GM23338 (cell line): Measurements from ENCODE around the gene FHL2. TPM values are rescaled to one million over a fixed set of nuclear protein-coding genes. Genes with fewer than 3 reads are reported as not detected.

Experiments used
- ATAC-seq: fragments of 200-7000 bp; cut with Tn5 transposase; 3 replicates; pipeline ENCODE4 v1.9.1; 2020
- DNase-seq: peaks from one replicate; pipeline ENCODE4 v3.0.0-alpha.2; 2015; ENCODE audit warnings: low spot score
- H2AFZ ChIP-seq: fragments of 200-600 bp; sonication (generic); 2 replicates; pipeline ENCODE4 v1.8.0; 2016; ENCODE audit warnings: antibody characterized with exemption, mild to moderate bottlenecking, moderate library complexity
- H3F3A ChIP-seq: fragments of 200-600 bp; sonication (generic); replicated peaks from 2 replicates; pipeline ENCODE4 v1.8.0; 2017; ENCODE audit warnings: antibody characterized with exemption, mixed run types, low read depth
- H3K27ac ChIP-seq: fragments of 200-600 bp; sonication (generic); 2 replicates; pipeline ENCODE4 v1.6.1; 2016; ENCODE audit warnings: low read depth
- H3K27me3 ChIP-seq: fragments of 200-600 bp; sonication (generic); 2 replicates; pipeline ENCODE4 v1.8.0; 2016; ENCODE audit warnings: mild to moderate bottlenecking, mixed run types, moderate library complexity; ENCODE audit not compliant: insufficient read depth
- H3K36me3 ChIP-seq: fragments of 200-600 bp; sonication (generic); 2 replicates; pipeline ENCODE4 v1.8.0; 2016; ENCODE audit warnings: mild to moderate bottlenecking; ENCODE audit not compliant: insufficient read depth
- H3K4me1 ChIP-seq: fragments of 200-600 bp; sonication (generic); 2 replicates; pipeline ENCODE4 v1.8.0; 2016; ENCODE audit warnings: mild to moderate bottlenecking, moderate library complexity; ENCODE audit not compliant: insufficient read depth
- H3K4me2 ChIP-seq: fragments of 200-600 bp; sonication (generic); 2 replicates; pipeline ENCODE4 v1.7.1; 2017; ENCODE audit warnings: mixed run types
- H3K4me3 ChIP-seq: fragments of 200-600 bp; sonication (generic); 2 replicates; pipeline ENCODE4 v1.6.1; 2016; ENCODE audit warnings: mixed run types
- H3K79me2 ChIP-seq: fragments of 200-600 bp; sonication (generic); replicated peaks from 2 replicates; pipeline ENCODE4 v1.8.0; 2017; ENCODE audit warnings: mild to moderate bottlenecking; ENCODE audit not compliant: insufficient read depth
- H3K9me2 ChIP-seq: fragments of 200-600 bp; sonication (generic); 2 replicates; pipeline ENCODE4 v1.8.0; 2017; ENCODE audit not compliant: insufficient read depth
- H4K20me1 ChIP-seq: fragments of 200-600 bp; sonication (generic); replicated peaks from 2 replicates; pipeline ENCODE4 v1.8.0; 2017; ENCODE audit warnings: mild to moderate bottlenecking; ENCODE audit not compliant: insufficient read depth
- H3K27ac Mint-ChIP-seq: 2 replicates; pipeline ENCODE4 v1.8.0; 2020; ENCODE audit warnings: inconsistent platforms, mild to moderate bottlenecking, moderate library complexity, mixed read lengths
- H3K27me3 Mint-ChIP-seq: 3 replicates; pipeline ENCODE4 v1.8.0; 2022; ENCODE audit warnings: low read depth, mild to moderate bottlenecking, moderate library complexity, mixed read lengths, inconsistent platforms; ENCODE audit not compliant: insufficient read depth, poor library complexity
- H3K36me3 Mint-ChIP-seq: 3 replicates; pipeline ENCODE4 v1.8.0; 2021; ENCODE audit warnings: low read depth, mild to moderate bottlenecking, inconsistent platforms, moderate library complexity, mixed read lengths
- H3K4me1 Mint-ChIP-seq: 3 replicates; pipeline ENCODE4 v1.8.0; 2020; ENCODE audit warnings: mild to moderate bottlenecking, inconsistent platforms, mixed read lengths
- H3K4me3 Mint-ChIP-seq: 3 replicates; pipeline ENCODE4 v1.8.0; 2021; ENCODE audit warnings: moderate library complexity, mild to moderate bottlenecking, inconsistent platforms, mixed read lengths
- H3K9me3 Mint-ChIP-seq: 3 replicates; pipeline ENCODE4 v1.8.0; 2020; ENCODE audit warnings: moderate library complexity, mild to moderate bottlenecking, inconsistent platforms, mixed read lengths
- CTCF ChIP-seq, 2 experiments: fragments of 200-600 bp in 1 of 2; sonication (generic) in 1 of 2; conservative IDR thresholded peaks; 2 replicates each; pipeline versions ENCODE4 v1.5.1 to v1.6.1; 2016 to 2017; ENCODE audit warnings: antibody characterized with exemption in 2 of 2, low read depth in 2 of 2, mild to moderate bottlenecking in 2 of 2, moderate library complexity in 1 of 2
- ETS1 ChIP-seq: IDR thresholded peaks from 2 replicates; pipeline ENCODE4 v1.6.1; 2016; ENCODE audit warnings: antibody characterized with exemption
- EZH2 ChIP-seq: fragments of 200-600 bp; sonication (generic); IDR thresholded peaks from one replicate; pipeline ENCODE4 v1.8.0; 2017; ENCODE audit warnings: antibody characterized with exemption, mild to moderate bottlenecking, low read depth; ENCODE audit not compliant: unreplicated experiment
- EZH2phosphoT487 ChIP-seq: fragments of 200-600 bp; sonication (generic); IDR thresholded peaks from one replicate; pipeline ENCODE4 v1.8.1; 2018; ENCODE audit warnings: antibody characterized with exemption; ENCODE audit not compliant: unreplicated experiment
- NANOG ChIP-seq: IDR thresholded peaks from 2 replicates; pipeline ENCODE4 v1.6.1; 2016; ENCODE audit warnings: antibody characterized with exemption, borderline replicate concordance
- POLR2AphosphoS5 ChIP-seq: IDR thresholded peaks from 2 replicates; pipeline ENCODE4 v1.6.1; 2016; ENCODE audit warnings: antibody characterized with exemption, low read depth
- STAT1 ChIP-seq: IDR thresholded peaks from one replicate; pipeline ENCODE4 v1.6.1; 2016; ENCODE audit warnings: antibody characterized with exemption; ENCODE audit not compliant: unreplicated experiment
- ZNF114 ChIP-seq: fragments of 250-450 bp; sonication (Bioruptor Pico); IDR thresholded peaks from 2 replicates; pipeline ENCODE4 v1.5.0; 2020; ENCODE audit warnings: mild to moderate bottlenecking, moderate library complexity
- ZNF331 ChIP-seq: fragments of 250-450 bp; sonication (Bioruptor Pico); IDR thresholded peaks from 2 replicates; pipeline ENCODE4 v1.5.0; 2020; ENCODE audit warnings: low read depth, mild to moderate bottlenecking, moderate library complexity
- ZNF462 ChIP-seq: fragments of 250-450 bp; sonication (Bioruptor Pico); IDR thresholded peaks from 2 replicates; pipeline ENCODE4 v1.5.0; 2020; ENCODE audit warnings: mild to moderate bottlenecking, moderate library complexity
- polyA plus RNA-seq: library from polyadenylated mRNA; unstranded; fragments of >200 nt; fragmentation: Nextera tagmentation; extraction: Ambion mirVana; gene quantifications from 2 replicates; pipeline ENCODE4 v1.2.1, GENCODE V29; 2016
- total RNA-seq: library from RNA; depleted of rRNA; stranded (reverse); fragments of >200 nt; shearing (Covaris generic); gene quantifications from 2 replicates; pipeline ENCODE4 v1.2.3, GENCODE V29; 2014

The FHL2 gene
- total and polyA plus RNA-seq, 2 experiments from 2014 or later: 29.0 to 30.9 TPM

DNA sequence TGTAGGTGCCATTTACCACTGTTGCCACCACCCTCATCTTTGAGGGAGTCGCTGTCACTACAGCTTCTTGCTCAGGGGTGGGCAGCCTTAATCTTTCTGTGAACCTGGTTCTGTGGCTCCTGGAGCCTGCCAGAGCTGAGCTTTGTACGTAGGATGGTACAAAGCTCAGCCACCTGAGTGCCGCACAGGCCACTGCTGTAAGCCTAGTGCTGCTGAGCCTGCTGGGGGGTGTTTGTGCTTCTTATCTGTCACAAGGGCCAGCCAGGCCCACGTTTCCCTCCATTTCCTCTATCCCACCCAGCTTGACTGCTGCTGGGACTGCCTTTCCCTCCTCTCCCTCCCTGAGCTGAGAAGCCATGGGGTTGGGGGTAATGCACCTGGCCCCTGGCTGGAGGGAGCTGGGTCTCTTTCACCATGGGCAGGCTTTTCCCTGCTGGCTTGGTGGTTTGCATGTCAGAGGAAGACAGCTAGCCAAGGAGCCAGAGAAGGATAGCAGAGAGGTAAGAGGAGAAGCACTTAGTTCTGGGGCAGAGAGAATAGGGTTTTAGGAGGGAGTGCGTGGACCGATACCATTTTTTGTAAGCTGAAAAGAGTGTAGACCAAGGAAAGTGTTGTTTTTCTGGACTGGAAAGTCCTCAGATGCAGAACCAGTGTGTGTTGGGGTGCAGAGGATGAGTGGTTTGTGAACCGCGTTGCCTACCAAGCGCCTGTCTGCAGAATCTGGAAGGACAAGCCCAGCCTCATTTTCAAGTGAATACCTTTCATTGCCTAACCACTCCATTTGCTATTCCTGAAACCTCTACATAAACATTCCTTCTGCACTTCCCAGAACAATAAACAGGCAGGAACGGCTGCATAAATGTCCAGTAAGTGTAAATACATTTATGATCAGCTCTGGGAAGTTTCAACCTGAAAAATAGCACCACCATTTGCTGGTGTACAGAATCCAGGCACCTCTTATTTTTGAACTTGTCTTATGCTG lies 45.1 kb upstream of the FHL2 start:
- H3K79me2 ChIP-seq: no peaks in the 10 kb centered on the region
- Mint-ChIP-seq H3K4me3 (no peak overlapping the region), H3K9me3 (no peaks in the 10 kb centered on the region), H3K36me3 (no peaks in the 10 kb centered on the region), H3K27ac (no peak overlapping the region), H3K27me3 (no peaks in the 10 kb centered on the region), H3K4me1 (peaks cover 24% of the 10 kb centered on the region)
- DNase-seq (no peak), ATAC-seq (peak; percentile 75)
- H2AFZ ChIP-seq: peak overlapping the region; percentile 96
- no peak overlapping the region for H3K4me2 ChIP-seq
- no peaks in the 10 kb centered on the region for H4K20me1 ChIP-seq
- H3K36me3 ChIP-seq: no peaks in the 10 kb centered on the region
- H3K9me2 ChIP-seq: no peaks in the 10 kb centered on the region
- H3F3A ChIP-seq: no peaks in the 10 kb centered on the region
- H3K27me3 ChIP-seq: no peaks in the 10 kb centered on the region
- no peak overlapping the region for H3K27ac ChIP-seq
- TF ChIP-seq EZH2: no peak
- no peak for TF ChIP-seq NANOG
- TF ChIP-seq ZNF462 (CRISPR knock-in tag): no peak
- no peak for TF ChIP-seq STAT1
- no peak for TF ChIP-seq ZNF331
- TF ChIP-seq ZNF114 (CRISPR knock-in tag): no peak
- TF ChIP-seq ETS1: no peak
- TF ChIP-seq EZH2phosphoT487: no peak
- TF ChIP-seq CTCF (conservative IDR thresholded peaks at IDR 0.05; ENCODE audit: low read depth in 2 of 2): no peak
- no peak for TF ChIP-seq POLR2AphosphoS5
- 0 out of 2 replicates have a peak, but pooled peaks cover 7% of the 10 kb centered on the region for H3K4me1 ChIP-seq
- H3K4me3 ChIP-seq: no peak overlapping the region
